Retinal pigment epithelial cell (primary cell): Measurements from ENCODE around the gene STK17B.

ENCODE experiments used
- DNase-seq: peaks from one replicate; pipeline ENCODE4 v3.0.0-alpha.2; 2010; ENCODE audit warnings: low read depth
- H3K4me3 ChIP-seq: 2 replicates; pipeline ENCODE4 v1.5.1; 2011; ENCODE audit warnings: mild to moderate bottlenecking, low read length, control low read depth, moderate library complexity
- TF ChIP-seq, protein P1 (sequence below): conservative IDR thresholded peaks from 2 replicates; pipeline ENCODE4 v1.5.1; 2011; ENCODE audit warnings: low read depth, low read length, control low read depth, inconsistent platforms

STK17B gene

DNA sequence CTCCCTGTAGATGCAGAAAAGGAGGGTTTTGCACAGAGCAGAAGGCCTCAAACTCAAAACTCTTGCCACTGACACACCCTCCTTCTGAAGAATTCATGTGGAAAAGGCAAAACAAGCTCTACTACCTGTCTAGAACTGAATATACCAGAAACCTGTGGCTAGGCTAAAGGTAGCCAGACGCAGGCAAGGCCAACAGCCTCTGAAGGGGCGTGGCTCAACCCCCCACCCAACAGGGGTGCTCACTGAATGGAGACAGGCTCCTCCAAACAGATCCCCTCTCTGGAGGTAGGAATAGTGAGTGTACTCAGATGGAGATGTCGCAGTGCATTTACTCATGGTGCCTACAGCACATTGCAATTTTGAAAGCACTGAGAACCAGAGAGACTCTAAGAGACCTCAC lies 3.0 kb upstream of the STK17B start:
- TF ChIP-seq, protein P1, sequence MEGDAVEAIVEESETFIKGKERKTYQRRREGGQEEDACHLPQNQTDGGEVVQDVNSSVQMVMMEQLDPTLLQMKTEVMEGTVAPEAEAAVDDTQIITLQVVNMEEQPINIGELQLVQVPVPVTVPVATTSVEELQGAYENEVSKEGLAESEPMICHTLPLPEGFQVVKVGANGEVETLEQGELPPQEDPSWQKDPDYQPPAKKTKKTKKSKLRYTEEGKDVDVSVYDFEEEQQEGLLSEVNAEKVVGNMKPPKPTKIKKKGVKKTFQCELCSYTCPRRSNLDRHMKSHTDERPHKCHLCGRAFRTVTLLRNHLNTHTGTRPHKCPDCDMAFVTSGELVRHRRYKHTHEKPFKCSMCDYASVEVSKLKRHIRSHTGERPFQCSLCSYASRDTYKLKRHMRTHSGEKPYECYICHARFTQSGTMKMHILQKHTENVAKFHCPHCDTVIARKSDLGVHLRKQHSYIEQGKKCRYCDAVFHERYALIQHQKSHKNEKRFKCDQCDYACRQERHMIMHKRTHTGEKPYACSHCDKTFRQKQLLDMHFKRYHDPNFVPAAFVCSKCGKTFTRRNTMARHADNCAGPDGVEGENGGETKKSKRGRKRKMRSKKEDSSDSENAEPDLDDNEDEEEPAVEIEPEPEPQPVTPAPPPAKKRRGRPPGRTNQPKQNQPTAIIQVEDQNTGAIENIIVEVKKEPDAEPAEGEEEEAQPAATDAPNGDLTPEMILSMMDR: no peak
- no peak for DNase-seq
- H3K4me3 ChIP-seq: no peak overlapping the region

DNA sequence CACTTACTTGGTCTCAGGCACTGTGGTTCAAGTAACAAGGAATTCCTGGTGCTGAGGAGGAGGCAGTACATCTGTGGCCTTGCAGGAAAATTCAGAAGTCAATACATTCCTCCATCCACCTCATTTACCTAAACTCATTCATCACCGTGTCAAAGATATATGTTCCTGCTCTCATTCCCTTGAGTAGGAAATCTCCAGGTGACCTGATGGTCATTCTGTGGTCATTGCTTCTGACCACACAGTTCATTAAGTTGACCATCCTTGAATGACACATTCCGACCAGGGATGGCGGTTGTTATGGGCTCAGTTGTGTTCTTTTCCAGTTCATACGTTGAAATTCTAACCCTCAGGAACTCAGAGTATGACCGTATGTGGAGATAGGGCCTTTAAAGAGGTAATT lies 2.1 kb upstream of the STK17B start:
- DNase-seq: no peak
- H3K4me3 ChIP-seq: no peak overlapping the region
- TF ChIP-seq, protein P1: no peak

GRCh38 chr2:196172951-196173350 lies 1.6 kb upstream of the STK17B start:
- H3K4me3 ChIP-seq: no peak overlapping the region
- DNase-seq: no peak

DNA sequence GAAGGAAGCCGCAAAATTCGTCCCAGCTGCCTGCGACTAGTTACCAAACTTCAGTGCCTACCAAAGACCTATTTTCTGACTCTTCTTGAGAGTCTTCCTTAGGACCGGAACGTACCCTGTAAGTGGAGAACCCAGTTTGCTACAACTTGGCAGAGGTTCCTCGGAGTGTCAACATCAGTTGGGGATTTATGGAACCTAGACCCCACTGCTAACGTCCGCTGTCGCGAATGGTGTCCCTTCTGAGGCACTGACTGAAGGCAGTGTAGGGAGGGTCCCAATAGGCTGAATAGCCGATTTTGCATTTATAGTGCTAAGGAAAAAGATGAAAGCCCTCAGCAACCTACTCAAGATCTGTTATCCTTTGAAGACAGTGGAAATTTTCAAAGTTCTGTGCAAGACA lies 568 bp upstream of the STK17B start:
- TF ChIP-seq, protein P1: no peak
- H3K4me3 ChIP-seq: peak overlapping the region; percentile 61
- no peak for DNase-seq

More at GRCh38 chr2:196172951-196173350, 1.6 kb upstream of the STK17B start:
- TF ChIP-seq, protein P1: no peak

- no peak for DNase-seq
- peak overlapping the region; percentile 87 for H3K4me3 ChIP-seq
- TF ChIP-seq, protein P1: no peak
Observed at GRCh38 chr2:196170606-196171247, 651 bp downstream of the STK17B start.

GRCh38 chr2:196170213-196170605 lies 1.2 kb downstream of the STK17B start:
- peak overlapping the region; percentile 87 for H3K4me3 ChIP-seq
- no peak for DNase-seq
- TF ChIP-seq, protein P1: no peak

GRCh38 chr2:196169516-196169915 lies 1.9 kb downstream of the STK17B start:
- DNase-seq: no peak

More at GRCh38 chr2:196169516-196169915, 1.9 kb downstream of the STK17B start:
- TF ChIP-seq, protein P1: no peak
- peak overlapping the region; percentile 87 for H3K4me3 ChIP-seq
